Measurements from ENCODE around the gene HHIP. TPM values are rescaled to one million over a fixed set of nuclear protein-coding genes. Genes with fewer than 3 reads are reported as not detected.
"Not testable (repeated sequence)": the region's sequence is repeated elsewhere in the genome, so short reads cannot be mapped to it uniquely, and the experiment has no call there.

Gene HHIP
- total RNA-seq, 1 donor from 2014 or later: 0.82 TPM

- FAIRE-seq (no peak), DNase-seq (ENCODE audit: low spot score in 2 of 2) (no peak)
These were observed 92.7 kb downstream of the HHIP start for GRCh38 chr4:144738649-144739048.

DNA sequence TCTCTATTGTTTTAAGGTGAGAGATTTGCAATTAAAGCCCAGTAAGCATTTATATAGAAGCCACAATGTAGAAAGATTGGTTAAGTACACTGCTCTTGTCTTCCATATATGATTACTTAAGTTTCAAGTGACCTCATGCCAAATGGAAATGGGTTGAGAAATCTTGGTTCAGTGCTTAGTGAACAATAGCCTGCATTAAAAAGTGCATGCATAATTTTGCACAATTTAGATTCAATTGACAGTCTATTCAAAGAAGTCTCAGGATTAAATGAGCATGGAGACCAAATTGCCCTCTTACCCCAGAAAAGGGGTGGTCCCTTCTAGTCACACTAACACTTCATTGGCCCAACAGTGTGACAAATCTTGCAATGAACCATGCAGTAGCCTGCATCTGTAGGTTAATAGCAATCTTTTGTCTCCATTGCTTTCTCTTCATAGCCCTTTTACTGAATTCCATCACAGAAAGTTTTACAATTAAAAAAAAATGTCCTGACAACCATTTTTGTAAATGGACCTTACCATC, 93.6 kb downstream of the HHIP start:
- no peak for DNase-seq (ENCODE audit: low spot score in 2 of 2)

GRCh38 chr4:144740316-144740715, 94.4 kb downstream of the HHIP start:
- DNase-seq (ENCODE audit: low spot score in 2 of 2) (no peak), FAIRE-seq (no peak)

More for the DNA sequence above, 93.6 kb downstream of the HHIP start:
- no peak for FAIRE-seq

- DNase-seq (ENCODE audit: low spot score in 2 of 2) (no peak), FAIRE-seq (no peak)
These were observed 103.0 kb downstream of the HHIP start for GRCh38 chr4:144748814-144749555.

GRCh38 chr4:144750348-144750747, 104.4 kb downstream of the HHIP start:
- DNase-seq (ENCODE audit: low spot score in 2 of 2) (no peak), FAIRE-seq (no peak)

DNA sequence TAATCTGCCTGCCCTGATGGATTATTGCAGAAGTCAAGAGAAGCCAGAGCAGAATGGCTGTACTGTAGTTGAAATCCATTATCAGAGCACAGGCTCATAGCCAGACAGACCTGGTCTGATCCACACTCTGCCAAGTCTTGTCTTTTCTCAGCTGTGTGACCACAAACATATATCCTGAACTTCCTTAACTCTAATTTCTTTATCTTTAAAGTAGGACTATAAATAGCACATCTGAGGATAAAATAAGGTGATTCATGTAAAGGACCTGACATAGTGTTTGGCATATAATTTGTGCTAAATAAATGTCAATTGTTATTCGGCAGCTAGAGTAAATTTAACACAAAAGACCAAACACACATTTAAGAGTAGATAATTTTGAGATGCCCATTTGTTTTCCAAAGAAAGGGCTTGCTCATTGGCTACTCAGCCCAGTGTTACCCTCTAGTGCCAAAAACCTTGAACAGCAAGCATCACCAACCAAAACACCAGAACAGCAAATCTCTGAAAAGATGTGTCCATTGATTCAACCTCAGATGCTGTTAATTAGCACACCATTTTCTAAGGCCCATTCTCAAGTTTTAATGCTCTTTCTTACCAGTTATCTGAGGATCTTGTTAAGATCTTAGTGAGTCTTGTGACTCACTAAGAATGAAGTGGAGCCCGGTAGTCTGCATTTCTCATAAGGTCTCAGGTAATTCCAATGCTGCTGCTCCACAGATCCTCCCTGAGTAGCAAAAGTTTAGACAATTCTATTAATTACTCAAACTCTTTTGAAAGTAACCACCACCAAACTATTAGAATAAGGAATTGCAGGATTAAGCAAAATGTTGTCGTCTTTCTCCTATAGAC, 108.8 kb downstream of the HHIP start:
- FAIRE-seq (peak; percentile 70), DNase-seq (ENCODE audit: low spot score in 2 of 2) (peak; percentile 1 to 14)

GRCh38 chr4:144757969-144758368, 112.0 kb downstream of the HHIP start:
- DNase-seq (ENCODE audit: low spot score in 2 of 2) (no peak), FAIRE-seq (no peak)

DNA sequence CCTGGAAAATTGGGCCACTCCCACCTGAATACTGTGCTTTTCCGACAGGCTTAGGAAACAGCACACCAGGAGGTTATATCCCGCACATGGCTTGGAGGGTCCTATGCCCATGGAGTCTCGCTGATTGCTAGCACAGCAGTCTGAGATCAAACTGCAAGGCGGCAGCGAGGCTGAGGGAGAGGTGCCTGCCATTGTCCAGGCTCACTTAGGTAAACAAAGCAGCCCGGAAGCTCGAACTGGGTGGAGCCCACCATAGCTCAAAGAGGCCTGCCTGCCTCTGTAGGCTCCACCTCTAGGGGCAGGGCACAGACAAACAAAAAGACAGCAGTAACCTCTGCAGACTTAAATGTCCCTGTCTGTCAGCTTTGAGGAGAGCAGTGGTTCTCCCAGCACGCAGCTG, 122.9 kb downstream of the HHIP start:
- FAIRE-seq; DNase-seq (ENCODE audit: low spot score in 2 of 2): not testable (repeated sequence)

DNA sequence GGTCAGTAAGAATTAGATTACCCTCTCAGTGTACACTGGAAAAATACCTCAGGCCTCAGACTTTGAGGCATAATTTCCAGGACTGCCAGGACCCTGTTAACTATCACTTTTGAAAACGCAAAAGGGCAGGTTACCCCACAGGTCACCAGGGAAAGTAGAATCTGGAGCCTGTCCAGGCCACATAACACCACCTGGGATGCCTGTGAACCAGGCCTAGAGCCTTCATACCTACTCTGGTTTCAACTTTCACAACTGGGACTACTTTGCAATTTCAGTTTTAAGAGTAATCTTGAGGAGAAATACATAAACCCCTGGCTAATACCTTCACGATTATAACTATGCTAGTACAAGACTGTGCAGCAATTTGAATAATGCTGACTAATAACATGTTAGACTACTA, 132.4 kb downstream of the HHIP start:
- FAIRE-seq: no peak
- no peak for DNase-seq (ENCODE audit: low spot score in 2 of 2)

DNA sequence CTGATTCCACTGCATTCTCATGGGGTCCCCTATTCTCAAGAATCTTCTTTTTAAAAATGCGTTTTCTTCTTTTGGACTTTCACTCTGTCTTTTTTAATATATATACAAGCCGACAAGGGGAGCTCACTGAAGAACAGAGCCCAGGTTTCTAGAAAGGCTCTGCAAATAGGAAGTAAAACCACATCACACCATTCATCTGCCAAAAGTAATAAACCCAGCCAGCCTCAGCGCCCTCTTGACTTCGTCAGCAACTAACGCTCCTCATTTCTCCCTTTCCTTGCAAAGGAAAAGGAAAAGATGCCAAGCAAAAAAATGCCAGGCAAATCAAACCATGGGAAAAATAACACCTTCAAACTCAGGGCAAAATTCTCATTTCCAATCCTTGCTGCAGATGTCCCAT, 136.4 kb downstream of the HHIP start:
- DNase-seq (ENCODE audit: low spot score in 2 of 2) (no peak), FAIRE-seq (no peak)

- no peak for DNase-seq (ENCODE audit: low spot score in 2 of 2)
- no peak for FAIRE-seq
These were observed 140.0 kb downstream of the HHIP start for GRCh38 chr4:144785961-144786360.

- peak; percentile 92 for FAIRE-seq
- peak in 1 of 2 donors; percentile 17 for DNase-seq (ENCODE audit: low spot score in 2 of 2)
These were observed 141.7 kb downstream of the HHIP start for GRCh38 chr4:144787365-144788258.

DNA sequence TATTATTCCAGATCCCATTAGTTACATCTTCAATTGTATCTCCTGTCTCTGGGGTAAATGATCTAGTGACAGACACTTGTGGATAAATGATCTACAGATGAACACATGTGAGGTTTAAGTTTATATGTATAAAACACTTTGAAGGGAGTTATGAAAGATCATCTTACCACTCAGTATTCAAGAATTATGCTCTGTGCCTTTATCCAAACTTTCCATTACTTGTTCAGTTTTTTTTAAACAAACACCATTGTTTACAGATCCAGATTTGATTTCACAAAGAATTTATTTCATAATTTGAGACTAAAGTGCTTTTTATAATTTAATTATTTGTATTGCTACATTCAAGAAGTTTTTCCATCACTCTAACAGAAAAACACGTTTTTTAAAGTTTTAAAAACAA, 142.5 kb downstream of the HHIP start:
- DNase-seq (ENCODE audit: low spot score in 2 of 2) (no peak), FAIRE-seq (no peak)

DNA sequence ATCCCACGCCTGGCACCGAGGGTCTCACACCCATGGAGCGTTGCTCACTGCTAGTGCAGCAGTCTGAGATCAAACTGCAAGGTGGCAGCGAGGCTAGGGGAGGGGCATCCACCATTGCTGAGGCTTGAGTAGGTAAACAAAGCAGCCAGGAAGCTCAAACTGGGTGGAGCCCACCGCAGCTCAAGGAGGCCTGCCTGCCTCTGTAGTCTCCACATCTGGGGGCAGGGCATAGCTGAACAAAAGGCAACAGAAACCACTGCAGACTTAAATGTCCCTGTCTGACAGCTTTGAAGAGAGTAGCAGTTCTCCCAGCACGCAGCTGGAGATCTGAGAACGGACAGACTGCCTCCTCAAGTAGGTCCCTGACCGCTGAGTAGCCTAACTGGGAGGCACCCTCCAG, 146.0 kb downstream of the HHIP start:
- not testable (repeated sequence) for FAIRE-seq; DNase-seq (ENCODE audit: low spot score in 2 of 2)

Small RNA genes within 50 kb of the gene (small RNA-seq; reads per million reads assigned to genes)
- not detected for gene RF02271

All from frontal cortex (tissue), 4 donors.